Right renal pelvis (tissue), 4 donors: ENCODE data around the gene PCSK6. TPM values are rescaled to one million over a fixed set of nuclear protein-coding genes. Genes with fewer than 3 reads are reported as not detected.
"Not testable (repeated sequence)": the region's sequence is repeated elsewhere in the genome, so short reads cannot be mapped to it uniquely, and the experiment has no call there.

Source experiments
- DNase-seq, 4 donors: peaks; one replicate each; pipeline ENCODE4 v3.0.0-alpha.2; 2013; ENCODE audit warnings: low read depth in 4 of 4, low spot score in 3 of 4, missing footprints in 1 of 4
- polyA plus RNA-seq, 4 donors: library from polyadenylated mRNA; unstranded; fragments of 120-200 nt; gene quantifications; one replicate each; pipeline ENCODE4 v1.2.1, GENCODE V29; 2013; ENCODE audit not compliant: insufficient read length in 4 of 4

The PCSK6 gene
- polyA plus RNA-seq, 4 donors, result 6.7 to 9.4 (median 7.1) TPM

DNA sequence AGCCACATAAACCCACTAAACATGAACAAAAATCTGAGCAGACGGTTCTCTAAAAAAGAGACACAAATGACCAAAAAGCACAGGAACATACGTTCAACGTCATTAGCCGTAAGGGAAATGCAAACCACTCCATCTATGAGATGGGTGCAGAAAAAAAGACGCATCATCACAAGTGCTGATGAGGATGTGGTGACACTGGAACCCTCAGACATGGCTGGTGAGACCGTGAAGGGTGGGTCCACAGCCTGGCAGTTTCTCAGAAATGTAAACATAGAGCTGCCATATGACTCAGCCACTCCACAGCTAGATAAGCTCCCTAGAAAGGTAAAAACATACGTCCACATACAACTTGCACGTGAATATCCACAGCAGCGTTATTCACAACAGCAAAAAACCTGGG, 23.3 kb downstream of the PCSK6 start:
- no peak for DNase-seq

DNA sequence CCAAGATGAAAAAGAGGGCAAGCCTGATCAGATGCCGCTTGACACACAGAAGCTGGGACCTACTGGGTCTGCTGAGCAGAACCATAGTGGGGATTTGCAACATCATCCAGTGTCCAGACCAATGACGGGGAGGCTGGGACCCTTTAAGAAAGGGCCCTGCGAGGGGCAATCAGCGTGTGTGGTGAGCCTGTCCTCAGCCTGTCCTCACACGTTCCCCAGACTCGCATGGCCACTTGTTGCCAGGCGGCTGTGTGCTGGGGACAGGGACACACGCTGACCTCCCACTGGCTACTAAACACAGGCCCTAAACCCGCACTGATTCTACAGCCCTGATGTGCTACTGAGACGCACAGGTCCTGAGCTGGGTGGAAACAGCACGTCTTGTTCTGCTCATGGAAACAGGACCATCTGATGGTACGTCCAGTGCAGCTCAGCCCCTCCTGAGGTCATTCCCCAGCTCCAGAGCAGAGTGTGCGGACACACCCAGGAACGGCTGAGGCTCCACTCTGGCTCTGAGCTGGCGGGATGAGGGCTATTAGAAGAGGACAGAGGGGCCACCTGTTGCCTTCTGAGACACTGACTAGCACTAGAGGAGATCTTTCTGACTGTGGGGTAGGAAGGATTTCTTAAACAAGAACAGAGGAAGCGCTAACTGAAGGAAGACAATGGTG, 24.4 kb downstream of the PCSK6 start:
- DNase-seq, result no peak

DNA sequence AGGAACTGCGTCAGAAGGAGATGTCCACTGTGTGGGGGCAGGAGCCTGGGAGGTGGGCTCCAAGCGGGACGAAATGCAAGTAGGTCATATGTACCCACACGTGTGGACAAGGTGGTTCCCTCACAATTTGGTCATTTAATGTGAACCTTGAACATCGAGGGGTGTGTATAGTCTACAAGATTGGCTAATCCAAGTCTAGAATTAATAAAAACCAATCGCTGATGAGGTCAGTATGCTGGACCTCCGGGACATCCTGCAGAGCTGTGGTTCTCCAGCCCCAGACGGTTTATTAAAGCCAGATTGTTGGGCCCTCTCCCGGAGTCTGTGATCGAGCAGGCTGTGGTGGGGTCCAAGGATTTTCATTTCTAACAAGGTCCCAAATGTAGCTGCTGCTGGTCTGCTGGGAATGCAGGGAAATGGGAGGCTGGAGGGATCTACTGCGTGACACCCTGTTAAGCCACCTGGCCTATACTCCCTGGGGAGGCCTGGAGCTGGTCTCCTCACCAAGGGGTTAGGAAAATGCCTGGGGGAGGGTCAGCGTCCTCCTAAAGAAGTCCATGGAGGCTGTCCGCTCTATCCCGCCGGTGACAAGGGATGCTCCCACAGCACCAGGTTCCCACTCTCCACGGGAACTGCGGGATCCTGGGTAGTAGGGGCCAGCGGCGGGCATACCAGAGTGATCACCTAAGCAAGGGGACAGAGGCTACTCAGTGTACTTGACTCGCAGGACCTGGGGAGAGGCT, 25.1 kb downstream of the PCSK6 start:
- DNase-seq, result no peak

DNA sequence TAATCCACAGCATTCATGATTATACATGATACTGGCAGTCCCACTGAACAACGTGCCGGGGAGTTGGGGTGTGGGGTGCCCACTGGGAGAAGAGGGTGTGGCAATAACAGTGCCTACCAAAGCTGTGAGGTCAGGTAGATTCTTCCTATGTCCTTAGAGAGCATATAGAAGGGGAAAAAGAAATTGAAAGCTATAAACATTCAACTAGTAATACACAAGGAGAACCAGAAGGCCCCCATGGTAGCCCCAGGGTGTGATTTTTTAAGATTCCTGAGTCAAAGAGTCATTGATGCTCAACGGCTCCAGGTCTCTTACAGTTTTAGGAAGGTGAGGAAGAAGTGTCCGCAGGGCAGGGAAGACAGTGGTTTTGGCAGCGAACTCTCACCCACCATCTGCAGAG, 25.8 kb downstream of the PCSK6 start:
- DNase-seq, result not testable (repeated sequence)

DNA sequence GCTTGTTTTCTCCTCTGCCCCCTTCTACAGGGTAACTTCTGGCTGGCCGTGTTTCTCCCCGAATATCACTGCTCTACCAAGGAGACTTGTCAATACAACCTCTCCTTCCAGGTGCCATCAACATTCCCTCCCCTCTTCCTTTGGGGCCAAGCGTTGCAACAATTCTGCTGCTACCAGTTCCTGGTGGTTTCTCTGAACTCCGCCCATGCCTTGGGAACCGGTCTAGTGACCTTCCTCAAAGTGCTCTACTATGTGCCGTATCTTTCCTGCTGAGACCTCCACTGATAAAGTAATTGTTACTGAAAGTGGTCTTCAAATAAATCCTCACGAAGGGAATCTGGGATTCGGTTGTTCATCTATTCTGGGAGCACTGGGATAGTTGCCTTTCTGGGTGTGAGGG, 26.2 kb downstream of the PCSK6 start:
- no peak for DNase-seq

DNA sequence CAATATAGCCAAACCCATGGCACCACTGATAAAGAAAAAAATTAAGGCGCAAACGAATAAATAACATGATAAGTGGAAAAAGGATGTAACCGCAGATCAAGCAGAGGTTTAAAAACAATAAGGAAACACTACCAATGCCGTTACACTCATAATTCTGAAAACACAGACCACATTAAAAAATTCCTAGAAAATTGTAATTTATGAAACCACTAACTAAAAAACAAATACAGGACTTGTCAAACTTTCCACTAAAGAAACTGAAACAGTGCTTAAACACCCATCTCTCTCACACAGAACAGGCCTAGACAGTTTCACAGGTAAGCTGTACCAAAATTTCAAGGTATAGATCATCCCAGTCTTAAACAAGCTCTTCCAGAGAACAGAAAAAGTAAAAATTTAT, 28.4 kb downstream of the PCSK6 start:
- no peak for DNase-seq

DNA sequence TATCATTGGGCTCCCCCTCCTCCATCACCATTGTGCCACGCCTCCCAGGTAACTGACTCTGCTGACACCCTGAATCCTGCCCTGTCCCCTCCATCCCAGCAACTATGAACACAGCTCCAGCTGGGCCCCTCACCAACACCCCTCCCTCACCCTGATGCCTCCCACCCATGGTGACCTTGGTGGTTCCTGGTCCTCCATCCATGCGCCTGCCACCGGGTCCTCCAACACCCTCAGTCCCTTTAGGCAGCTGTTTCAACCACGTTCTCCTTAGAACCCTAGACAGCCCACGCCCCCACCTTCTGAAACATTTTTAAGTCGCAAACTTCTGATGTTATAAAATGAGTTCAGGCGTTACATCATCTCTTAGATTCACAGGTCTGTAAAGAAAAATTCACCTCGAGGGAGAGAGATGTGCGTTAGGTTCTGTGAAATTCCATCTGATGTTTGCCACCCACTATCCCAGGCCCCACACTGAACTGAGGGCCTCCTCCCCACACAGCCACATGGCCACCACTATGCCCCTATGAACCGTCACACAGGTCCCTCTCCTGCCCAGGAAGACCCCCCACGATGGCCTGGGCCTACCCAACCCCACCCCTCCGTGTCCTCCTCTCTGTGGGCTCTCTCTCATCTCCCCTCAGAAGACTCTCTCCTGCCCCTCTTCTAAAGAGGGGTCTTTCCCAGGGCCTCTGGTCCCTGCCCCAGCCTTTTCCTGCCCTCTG, 29.8 kb downstream of the PCSK6 start:
- no peak for DNase-seq

DNA sequence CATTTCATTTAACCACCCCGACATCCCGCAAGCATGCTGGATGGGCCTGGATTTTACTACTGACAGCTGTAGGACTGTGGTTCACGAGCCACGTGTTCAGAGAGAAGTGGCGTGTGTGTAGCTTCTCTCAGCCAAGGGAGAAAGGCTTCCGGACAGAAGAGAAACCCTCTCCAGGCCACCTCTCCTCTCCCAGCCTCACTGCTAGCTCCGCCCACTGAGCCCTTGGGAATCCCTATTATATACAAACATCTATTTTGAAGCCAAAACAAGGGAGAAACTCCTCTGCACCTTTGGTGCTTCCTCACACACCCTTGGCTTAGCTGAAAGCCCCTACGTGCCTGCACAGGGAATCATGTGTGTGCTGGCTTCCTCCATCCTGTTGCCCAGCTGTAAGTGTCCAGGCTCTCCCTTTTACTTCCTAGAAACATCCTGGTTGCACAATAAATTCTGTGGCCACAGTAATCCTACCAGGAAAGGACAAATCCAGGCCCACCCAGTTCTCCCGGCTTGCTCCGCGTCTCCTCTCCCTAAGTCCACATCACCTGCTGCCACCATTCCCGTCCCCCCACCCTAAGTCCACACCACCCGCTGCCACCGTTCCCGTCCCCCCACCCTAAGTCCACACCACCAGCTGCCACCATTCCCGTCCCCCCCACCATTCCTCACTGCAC, 30.5 kb downstream of the PCSK6 start:
- DNase-seq, result no peak

DNA sequence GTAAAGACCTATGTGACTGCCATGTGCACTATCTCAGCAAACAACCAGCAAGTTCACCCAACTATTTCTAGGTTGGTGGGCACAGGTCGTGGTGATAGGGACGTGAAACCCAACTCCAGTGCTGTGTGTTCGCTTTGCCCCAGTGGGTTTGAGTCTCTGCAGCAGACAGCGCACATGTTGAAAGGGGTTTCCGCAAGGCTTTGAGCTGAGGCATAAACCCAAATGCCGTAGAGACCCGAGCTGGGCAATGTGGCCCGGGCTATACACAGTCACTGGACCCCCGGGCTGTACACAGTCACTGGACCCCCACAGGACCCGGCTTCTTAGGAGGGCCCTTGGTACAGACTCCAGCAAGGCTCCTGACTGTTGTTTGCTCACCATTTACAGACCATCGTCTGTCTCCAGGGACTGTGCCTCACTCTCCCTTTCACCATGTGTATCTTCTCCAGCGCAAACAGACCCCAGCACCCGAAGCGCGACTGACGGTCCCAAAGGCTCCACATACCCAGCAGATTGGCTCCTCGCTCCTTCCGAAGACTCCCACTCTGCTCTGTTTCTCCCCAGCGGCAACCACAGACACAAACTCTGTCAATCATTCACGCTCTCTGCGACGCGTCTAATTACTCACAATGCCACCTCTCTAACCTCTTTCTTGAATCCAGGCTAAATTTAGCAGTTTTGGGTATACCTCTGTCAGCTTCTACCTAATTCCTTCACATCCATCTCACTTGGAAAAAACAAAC, 31.2 kb downstream of the PCSK6 start:
- DNase-seq, result no peak

DNA sequence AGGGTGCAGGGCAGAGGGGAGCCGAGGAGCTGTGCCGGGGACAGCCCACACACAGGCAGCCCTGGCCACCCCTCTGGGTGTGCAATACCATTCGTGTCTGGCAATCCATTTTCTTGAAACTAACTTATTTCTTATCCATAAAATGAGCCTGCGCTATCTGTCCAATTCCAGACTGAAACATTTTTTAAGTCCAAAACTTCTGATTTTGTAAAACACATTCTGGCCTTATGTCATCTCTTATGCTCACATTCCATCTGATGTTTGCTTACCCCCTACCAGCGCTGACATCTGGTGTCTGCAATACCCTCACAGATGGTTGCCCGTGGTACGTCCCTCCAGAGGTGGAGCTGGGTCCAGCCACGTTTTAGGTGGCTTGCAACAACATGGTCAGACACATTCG, 31.8 kb downstream of the PCSK6 start:
- no peak for DNase-seq

DNA sequence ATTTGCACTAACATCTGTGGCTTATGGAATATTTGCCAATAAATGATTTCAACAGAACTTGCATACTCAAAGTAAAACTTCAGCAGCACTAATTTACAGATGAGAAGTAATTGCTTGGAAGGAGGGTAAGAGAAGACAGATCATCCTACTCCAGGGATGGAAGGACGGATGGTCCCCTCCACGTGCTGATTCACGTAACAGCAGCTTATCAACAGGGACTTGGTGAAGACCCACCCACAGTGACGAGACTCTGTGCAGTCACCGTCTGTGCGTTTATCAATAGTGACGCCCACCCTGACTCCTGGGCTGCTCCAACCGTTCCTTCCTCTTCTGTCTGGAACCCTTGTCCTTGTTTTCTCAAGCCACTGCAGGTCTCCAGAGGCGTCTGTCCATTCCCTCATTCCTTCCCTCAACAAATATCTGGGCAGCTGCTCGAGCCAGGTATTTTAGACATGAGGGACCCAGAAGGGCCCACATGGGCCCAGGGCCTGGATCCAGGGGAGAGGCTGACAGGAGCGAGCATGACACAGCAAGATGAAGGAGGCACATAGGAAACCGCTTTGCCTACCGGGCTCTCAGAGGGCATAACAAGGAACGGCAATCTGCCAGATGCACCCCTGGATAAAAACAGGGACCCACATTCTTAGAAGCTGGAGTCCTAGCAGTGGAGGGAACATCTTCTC, 33.3 kb downstream of the PCSK6 start:
- DNase-seq, result no peak

DNA sequence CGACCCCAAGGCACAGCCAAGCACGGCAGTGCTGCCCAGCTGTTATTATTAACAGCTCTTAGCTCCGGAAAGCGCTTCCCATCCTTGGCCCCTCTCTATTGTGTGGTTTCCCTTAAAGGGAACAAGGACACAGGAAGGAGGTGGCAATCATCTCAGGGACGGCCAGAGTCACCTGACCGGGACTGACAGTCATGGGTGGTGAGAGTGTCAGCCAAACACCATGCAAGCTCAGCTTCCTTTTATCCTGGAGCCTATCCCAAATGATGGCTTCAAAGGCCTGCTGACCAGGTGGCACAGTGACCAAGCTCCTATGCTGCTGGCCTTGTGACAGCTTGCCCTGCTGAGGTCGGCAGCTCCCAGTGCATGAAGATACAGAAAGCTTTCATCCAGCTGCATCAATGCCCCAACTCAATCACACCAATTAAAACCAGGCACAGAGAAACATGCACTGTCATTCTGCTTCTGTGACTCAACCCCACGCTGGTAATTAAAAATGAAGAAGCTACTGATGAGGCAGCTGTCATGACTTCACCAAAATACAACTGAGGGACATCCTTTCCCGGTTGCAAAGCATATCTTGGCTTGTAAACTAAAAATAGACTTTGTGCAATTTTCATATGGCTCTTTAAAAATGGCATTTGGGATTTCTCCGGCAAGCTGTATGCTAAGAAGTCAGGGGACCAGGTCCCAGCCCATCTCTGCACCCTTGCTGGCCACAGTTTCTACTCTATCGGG, 34.0 kb downstream of the PCSK6 start:
- DNase-seq, result peak in 1 of 4 donors; percentile 10

DNA sequence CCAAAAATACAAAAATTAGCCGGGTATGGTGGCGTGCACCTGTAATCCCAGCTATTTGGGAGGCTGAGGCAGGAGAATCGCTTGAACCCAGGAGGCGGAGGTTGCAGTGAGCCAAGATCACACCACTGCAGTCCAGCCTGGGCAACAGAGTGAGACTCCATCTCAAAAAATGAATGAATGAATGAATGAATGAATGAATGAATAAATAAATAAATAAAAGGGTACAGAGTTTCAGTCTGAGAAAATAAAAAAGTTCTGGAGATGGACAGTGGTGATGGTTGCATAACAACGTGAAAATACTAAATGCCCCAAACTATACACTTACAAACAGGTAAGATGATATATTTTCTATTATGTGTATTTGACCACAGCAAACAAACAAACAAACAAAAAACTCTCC, 34.7 kb downstream of the PCSK6 start:
- DNase-seq, result not testable (repeated sequence)

DNA sequence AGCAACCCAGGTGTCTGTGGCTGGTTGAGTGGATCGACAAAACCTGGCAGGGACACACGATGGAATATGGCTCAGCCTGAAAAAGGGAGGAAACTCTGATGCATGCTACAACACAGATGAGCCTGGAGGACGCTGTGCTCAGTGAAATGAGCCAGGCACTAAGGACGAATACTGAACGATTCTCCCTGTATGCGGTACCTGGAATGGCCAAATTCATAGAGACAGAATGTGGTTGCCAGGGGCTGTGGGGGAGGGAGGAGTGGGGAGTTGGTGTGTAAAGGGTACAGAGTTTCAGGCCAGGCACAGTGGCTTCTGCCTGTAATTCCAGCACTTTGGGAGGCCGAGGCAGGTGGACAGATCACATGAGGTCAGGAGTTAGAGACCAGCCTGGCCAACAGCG, 35.1 kb downstream of the PCSK6 start:
- no peak for DNase-seq

DNA sequence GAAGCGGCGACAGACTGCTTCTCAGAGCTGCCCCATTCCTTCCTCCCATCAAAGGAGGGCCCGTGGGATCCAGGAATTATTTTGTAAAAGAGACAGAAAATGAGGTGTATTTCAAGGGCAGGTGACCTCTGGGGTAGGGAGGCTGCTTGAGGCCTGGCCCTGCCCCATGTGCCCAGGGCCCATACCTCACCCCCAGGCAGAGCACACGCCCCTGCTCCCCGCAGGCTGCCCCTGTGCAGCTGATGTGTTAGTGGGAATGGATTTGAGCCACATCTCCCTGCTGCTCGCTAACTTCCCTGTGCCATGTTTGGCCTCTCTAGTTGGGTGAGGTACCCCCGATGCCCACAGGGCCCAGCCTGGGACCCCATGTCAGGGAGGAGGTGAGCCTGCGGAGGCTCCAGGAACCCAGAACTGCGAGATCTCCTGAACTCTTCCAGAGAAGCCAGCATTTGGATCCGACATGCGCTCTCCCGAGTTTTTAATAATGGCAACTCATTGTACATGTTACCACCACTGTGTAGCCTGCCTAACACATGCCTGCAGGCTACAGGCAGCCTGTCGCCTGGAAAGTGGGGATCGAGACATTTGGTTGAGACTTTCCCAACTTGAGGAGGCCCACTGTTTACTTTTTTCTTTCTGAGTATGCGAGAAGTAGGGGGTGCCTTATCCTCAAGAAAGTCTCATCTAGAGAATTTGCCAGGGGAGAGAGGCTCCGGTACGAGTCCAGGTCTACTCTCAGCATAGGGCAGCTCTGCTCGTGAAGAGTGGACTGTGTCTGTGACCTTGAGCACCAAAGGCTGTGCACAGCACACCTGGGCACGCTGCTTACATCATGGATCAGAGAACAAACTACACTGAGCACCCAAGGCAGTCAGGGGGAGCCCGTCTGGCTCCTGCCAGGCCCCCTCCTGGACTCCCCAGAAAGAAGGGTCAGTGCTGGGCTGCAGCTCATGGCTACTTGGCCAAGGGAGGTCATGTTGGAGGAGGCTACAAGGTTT, 36.1 kb downstream of the PCSK6 start:
- DNase-seq, result no peak

DNA sequence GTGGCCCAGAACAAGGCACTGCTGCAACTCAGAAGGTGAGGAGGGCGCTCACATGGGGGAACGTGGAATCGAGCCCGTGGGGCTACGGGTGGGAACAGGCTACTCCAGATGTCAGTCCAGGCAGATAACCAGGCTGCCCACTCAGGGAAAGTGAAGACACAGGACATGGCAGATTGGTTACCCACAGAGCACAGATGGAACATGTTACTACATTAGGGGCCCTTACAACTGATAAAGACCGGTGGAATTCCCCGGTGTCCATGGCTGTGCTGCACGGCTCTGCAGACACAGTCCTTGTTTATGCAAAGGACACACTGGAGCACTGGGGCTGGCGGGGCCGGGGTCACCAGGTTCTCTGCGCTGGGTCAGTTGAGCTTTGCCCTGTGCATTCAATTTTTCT, 36.9 kb downstream of the PCSK6 start:
- DNase-seq, result no peak

DNA sequence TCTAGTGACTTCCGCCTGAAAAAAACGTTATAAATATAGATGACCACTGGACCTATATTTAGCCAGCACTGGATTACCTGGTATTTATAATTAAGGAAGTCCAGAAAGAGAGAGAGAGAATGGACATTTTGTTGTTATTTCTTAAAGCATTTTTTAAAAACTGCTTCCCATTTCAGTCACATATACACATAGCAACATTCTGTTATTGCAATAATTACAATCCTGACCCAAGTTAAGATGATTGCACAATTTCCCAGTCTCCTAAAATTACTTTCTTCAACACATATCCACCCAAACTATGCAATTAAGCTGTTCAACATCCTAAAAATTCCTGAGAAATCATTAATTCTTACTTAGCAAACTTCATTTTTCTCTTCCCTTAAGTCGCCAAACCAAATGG, 37.7 kb downstream of the PCSK6 start:
- DNase-seq, result no peak

DNA sequence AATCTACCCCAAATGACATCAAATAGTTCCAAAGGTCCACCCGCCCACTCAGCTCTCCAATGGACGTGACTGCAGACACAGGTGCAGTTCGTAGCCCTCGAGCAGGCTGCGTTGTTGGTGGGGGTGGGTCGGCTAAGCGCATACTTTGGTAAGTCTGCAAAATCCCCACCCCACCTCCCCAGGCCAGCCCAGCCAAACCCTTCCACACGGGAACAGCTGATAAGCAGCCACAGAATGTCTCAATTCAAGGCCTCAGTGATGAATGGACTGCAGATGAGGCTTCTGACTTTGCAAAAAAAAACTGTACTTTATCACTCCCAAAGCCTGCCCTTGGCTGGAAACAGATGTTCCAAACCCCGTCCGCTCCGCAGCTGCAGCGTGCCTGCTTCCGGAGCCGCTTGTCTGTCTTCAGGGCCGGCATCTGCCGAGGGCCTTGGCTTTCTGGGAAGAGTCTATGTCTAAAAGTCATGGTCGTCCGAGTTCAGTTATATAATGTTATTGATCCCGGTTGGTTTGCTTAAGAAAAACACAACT, 38.2 kb downstream of the PCSK6 start:
- DNase-seq, result peak; percentile 24 to 36 (median 28)
